ENCODE data around the gene CCDC78.

GRCh38 chr16:710500-711075 is 15.7 kb downstream of the CCDC78 start:
- no peak for TF ChIP-seq CTCF (IDR thresholded peaks at IDR 0.05; ENCODE audit: poor library complexity, severe bottlenecking)
- no peak for TF ChIP-seq REST (IDR thresholded peaks at IDR 0.05; ENCODE audit: borderline replicate concordance)

Data from neural cell (in vitro differentiated cells).